ENCODE results near the gene AHCYL1. TPM values are rescaled to one million over a fixed set of nuclear protein-coding genes. Genes with fewer than 3 reads are reported as not detected.

AHCYL1 gene
- total RNA-seq, 1 donor from 2014 or later = 41.6 TPM

- no peak for ATAC-seq (ENCODE audit: low read depth)
- CTCF ChIA-PET = no interaction called here
- peaks cover 15% of the 10 kb centered on the region for H3K4me1 Mint-ChIP-seq
These were observed 80.2 kb downstream of the AHCYL1 start for GRCh38 chr1:110064576-110065337.

GRCh38 chr1:110065841-110066240 lies 81.3 kb downstream of the AHCYL1 start:
- CTCF ChIA-PET = interaction anchor here (1.5 kb wide), 1 partner anchor 12 kb away, joined by 5 read pairs; no protein-coding TSS in a partner anchor
- no peak for DNase-seq
- Mint-ChIP-seq H3K4me1 (peaks cover 21% of the 10 kb centered on the region), H3K9me3 (no peaks in the 10 kb centered on the region), H3K27ac (no peak overlapping the region), H3K4me3 (no peak overlapping the region), H3K36me3 (ENCODE audit: low read depth) (peaks cover 5% of the 10 kb centered on the region), H3K27me3 (peaks cover 25% of the 10 kb centered on the region)
- ATAC-seq (ENCODE audit: low read depth) = no peak
- intact Hi-C loops (cut with micrococcal nuclease) = loop anchor here (5.0 kb wide), 1 partner anchor 36 kb away; no protein-coding TSS in a partner anchor
- TF ChIP-seq CTCF (IDR thresholded peaks at IDR 0.05) = no peak
- POLR2A ChIA-PET = interaction anchor here (0.6 to 0.9 kb wide), 2 partner anchors 22 to 1201 kb away, joined by 3 read pairs; no protein-coding TSS in a partner anchor

More at GRCh38 chr1:110064576-110065337, 80.2 kb downstream of the AHCYL1 start:
- H3K27me3 Mint-ChIP-seq = peaks cover 22% of the 10 kb centered on the region
- intact Hi-C loops (cut with micrococcal nuclease) = loop anchor here (5.0 kb wide), 1 partner anchor 38 kb away; no protein-coding TSS in a partner anchor
- H3K9me3 Mint-ChIP-seq = no peaks in the 10 kb centered on the region
- DNase-seq = no peak
- POLR2A ChIA-PET = no interaction called here
- no peak for TF ChIP-seq CTCF (IDR thresholded peaks at IDR 0.05)
- H3K27ac Mint-ChIP-seq = no peak overlapping the region
- peaks cover 10% of the 10 kb centered on the region for H3K36me3 Mint-ChIP-seq (ENCODE audit: low read depth)
- H3K4me3 Mint-ChIP-seq = no peak overlapping the region

GRCh38 chr1:110067479-110067892 lies 82.9 kb downstream of the AHCYL1 start:
- Mint-ChIP-seq H3K27ac (no peak overlapping the region), H3K9me3 (no peaks in the 10 kb centered on the region), H3K4me1 (peaks cover 23% of the 10 kb centered on the region), H3K27me3 (peaks cover 41% of the 10 kb centered on the region), H3K36me3 (ENCODE audit: low read depth) (no peaks in the 10 kb centered on the region), H3K4me3 (peak overlapping the region; percentile 64)
- intact Hi-C loops (cut with micrococcal nuclease) = loop anchor here (5.0 kb wide), 1 partner anchor 35 kb away; no protein-coding TSS in a partner anchor
- CTCF ChIA-PET = interaction anchor here (1.2 kb wide), 1 partner anchor 38 kb away, joined by 3 read pairs; no protein-coding TSS in a partner anchor
- POLR2A ChIA-PET = no interaction called here
- no peak for DNase-seq
- TF ChIP-seq CTCF (IDR thresholded peaks at IDR 0.05) = no peak
- ATAC-seq (ENCODE audit: low read depth) = no peak

- no peak for DNase-seq
- POLR2A ChIA-PET = interaction anchor here (1.2 to 2.0 kb wide), 2 partner anchors 20 to 34 kb away, joined by 3 to 8 read pairs; partner anchors contain the start of gene STRIP1
- Mint-ChIP-seq H3K4me3 (peak overlapping the region; percentile 76), H3K9me3 (no peaks in the 10 kb centered on the region), H3K4me1 (peaks cover 23% of the 10 kb centered on the region), H3K36me3 (ENCODE audit: low read depth) (no peaks in the 10 kb centered on the region), H3K27me3 (peaks cover 41% of the 10 kb centered on the region), H3K27ac (no peak overlapping the region)
- TF ChIP-seq CTCF (IDR thresholded peaks at IDR 0.05) = no peak
- intact Hi-C loops (cut with micrococcal nuclease) = loop anchor here (5.0 kb wide), 1 partner anchor 34 kb away; no protein-coding TSS in a partner anchor
- CTCF ChIA-PET = interaction anchor here (1.2 kb wide), 1 partner anchor 38 kb away, joined by 3 read pairs; no protein-coding TSS in a partner anchor
- ATAC-seq (ENCODE audit: low read depth) = peak; percentile 36
These were observed 83.5 kb downstream of the AHCYL1 start for GRCh38 chr1:110067893-110068645.

Measured in activated B cell treated with CpG ODN at 0.5 μM for 24 hours (primary cell).